SU-DHL-6 (cell line): ENCODE data around the gene ZNF423.

ENCODE experiments used
- H2AFZ ChIP-seq: fragments of 200-600 bp; sonication (generic); 2 replicates; pipeline ENCODE4 v1.6.1; 2014; ENCODE audit warnings: low read depth, mild to moderate bottlenecking, moderate library complexity, mixed read lengths, antibody characterized with exemption, low read length; ENCODE audit not compliant: severe bottlenecking
- H3F3A ChIP-seq: fragments of 200-600 bp; shearing (Covaris generic); 2 replicates; pipeline ENCODE4 v1.6.0; 2016; ENCODE audit warnings: antibody characterized with exemption, mild to moderate bottlenecking; ENCODE audit not compliant: insufficient read depth
- H3K27ac ChIP-seq: fragments of 200-600 bp; sonication (generic); 2 replicates; pipeline ENCODE4 v1.5.1; 2016; ENCODE audit warnings: low read depth, mild to moderate bottlenecking, low read length, moderate library complexity, mixed read lengths
- H3K27me3 ChIP-seq: fragments of 200-600 bp; sonication (generic), shearing (Covaris generic); 2 replicates; pipeline ENCODE4 v1.6.0; 2014; ENCODE audit warnings: mild to moderate bottlenecking, low read length
- H3K36me3 ChIP-seq: fragments of 200-600 bp; sonication (generic); 2 replicates; pipeline ENCODE4 v1.6.1; 2014; ENCODE audit warnings: mild to moderate bottlenecking, low read length, mixed read lengths
- H3K4me2 ChIP-seq: fragments of 300-600, 200-600 bp; shearing (Covaris generic), sonication (generic); 2 replicates; pipeline ENCODE4 v1.6.0; 2014; ENCODE audit warnings: low read length, low read depth, mild to moderate bottlenecking; ENCODE audit not compliant: poor library complexity, severe bottlenecking
- H3K4me3 ChIP-seq: fragments of 200-600 bp; sonication (generic); 2 replicates; pipeline ENCODE4 v1.5.1; 2014; ENCODE audit warnings: antibody characterized with exemption, low read length, mild to moderate bottlenecking, mixed read lengths; ENCODE audit not compliant: insufficient read depth, poor library complexity, severe bottlenecking
- H3K79me2 ChIP-seq: fragments of 200-600 bp; sonication (generic); 2 replicates; pipeline ENCODE4 v1.6.1; 2014; ENCODE audit warnings: mild to moderate bottlenecking, low read length, moderate library complexity; ENCODE audit not compliant: insufficient read depth
- H3K9ac ChIP-seq: fragments of 200-600 bp; sonication (generic); 2 replicates; pipeline ENCODE4 v1.7.0; 2014; ENCODE audit warnings: mild to moderate bottlenecking, low read length
- H3K9me2 ChIP-seq: fragments of 200-600 bp; sonication (generic); replicated peaks from 2 replicates; pipeline ENCODE4 v1.6.1; 2014; ENCODE audit warnings: low read length; ENCODE audit not compliant: insufficient read depth
- H3K9me3 ChIP-seq: fragments of 200-600 bp; sonication (generic); 2 replicates; pipeline ENCODE4 v1.6.1; 2014; ENCODE audit warnings: low read length, mixed read lengths; ENCODE audit not compliant: insufficient read depth
- H4K20me1 ChIP-seq: fragments of 200-600 bp; sonication (generic); 2 replicates; pipeline ENCODE4 v1.6.1; 2014; ENCODE audit warnings: low read depth, mild to moderate bottlenecking, antibody characterized with exemption, low read length, moderate library complexity, mixed read lengths
- CTCF ChIP-seq: fragments of 200-600 bp; sonication (generic); IDR thresholded peaks from one replicate; pipeline ENCODE4 v1.5.1; 2017; ENCODE audit warnings: antibody characterized with exemption, mild to moderate bottlenecking, low read length, moderate library complexity; ENCODE audit not compliant: insufficient read depth, poor library complexity, severe bottlenecking
- EZH2phosphoT487 ChIP-seq: fragments of 200-600 bp; sonication (generic), shearing (Covaris generic); conservative IDR thresholded peaks from 2 replicates; pipeline ENCODE4 v1.6.1; 2018; ENCODE audit warnings: mild to moderate bottlenecking, antibody characterized with exemption, low read length, moderate library complexity, mixed read lengths

Gene ZNF423

GRCh38 chr16:49738832-49739231 lies 117.1 kb downstream of the ZNF423 start:
- H3K9ac ChIP-seq, result no peak overlapping the region
- no peak for TF ChIP-seq CTCF
- TF ChIP-seq EZH2phosphoT487, result no peak
- no peaks in the 10 kb centered on the region for H3F3A ChIP-seq
- H3K9me3 ChIP-seq, result no peaks in the 10 kb centered on the region
- no peaks in the 10 kb centered on the region for H3K36me3 ChIP-seq
- no peaks in the 10 kb centered on the region for H4K20me1 ChIP-seq
- H3K4me3 ChIP-seq, result no peak overlapping the region
- H3K9me2 ChIP-seq, result no peaks in the 10 kb centered on the region
- H3K79me2 ChIP-seq, result no peaks in the 10 kb centered on the region
- H2AFZ ChIP-seq, result no peak overlapping the region
- H3K27me3 ChIP-seq, result no peaks in the 10 kb centered on the region
- no peak overlapping the region for H3K27ac ChIP-seq
- no peak overlapping the region for H3K4me2 ChIP-seq

- no peaks in the 10 kb centered on the region for H3F3A ChIP-seq
- TF ChIP-seq CTCF (no peak), EZH2phosphoT487 (no peak)
- H3K4me2 ChIP-seq, result no peak overlapping the region
- H3K36me3 ChIP-seq, result no peaks in the 10 kb centered on the region
- H3K9ac ChIP-seq, result no peak overlapping the region
- H2AFZ ChIP-seq, result no peak overlapping the region
- H3K27me3 ChIP-seq, result no peaks in the 10 kb centered on the region
- no peak overlapping the region for H3K4me3 ChIP-seq
- no peaks in the 10 kb centered on the region for H3K9me2 ChIP-seq
- H3K79me2 ChIP-seq, result no peaks in the 10 kb centered on the region
- H4K20me1 ChIP-seq, result no peaks in the 10 kb centered on the region
- H3K9me3 ChIP-seq, result no peaks in the 10 kb centered on the region
- H3K27ac ChIP-seq, result no peak overlapping the region
These were observed 117.9 kb downstream of the ZNF423 start for GRCh38 chr16:49738001-49738400.

- Histone ChIP-seq H3K4me2 (no peak overlapping the region), H3K9me2 (no peaks in the 10 kb centered on the region), H3K9me3 (no peaks in the 10 kb centered on the region), H3K9ac (no peak overlapping the region), H3F3A (no peaks in the 10 kb centered on the region), H3K27ac (no peak overlapping the region), H3K36me3 (no peaks in the 10 kb centered on the region), H4K20me1 (no peaks in the 10 kb centered on the region), H3K27me3 (no peaks in the 10 kb centered on the region), H2AFZ (no peak overlapping the region), H3K4me3 (no peak overlapping the region), H3K79me2 (no peaks in the 10 kb centered on the region)
- TF ChIP-seq EZH2phosphoT487, result no peak
- TF ChIP-seq CTCF, result no peak
These were observed 118.4 kb downstream of the ZNF423 start for GRCh38 chr16:49737541-49737940.
